SH-SY5Y (cell line): ENCODE measurements around the gene ZFPM1.

ENCODE experiments used
- GATA2 ChIP-seq: IDR thresholded peaks from 2 replicates; pipeline ENCODE4 v1.6.1; 2011; ENCODE audit warnings: mild to moderate bottlenecking, low read depth, low read length
- GATA3 ChIP-seq: IDR thresholded peaks from 2 replicates; pipeline ENCODE4 v1.6.1; 2011; ENCODE audit warnings: low read depth, mild to moderate bottlenecking, low read length, moderate library complexity

DNA sequence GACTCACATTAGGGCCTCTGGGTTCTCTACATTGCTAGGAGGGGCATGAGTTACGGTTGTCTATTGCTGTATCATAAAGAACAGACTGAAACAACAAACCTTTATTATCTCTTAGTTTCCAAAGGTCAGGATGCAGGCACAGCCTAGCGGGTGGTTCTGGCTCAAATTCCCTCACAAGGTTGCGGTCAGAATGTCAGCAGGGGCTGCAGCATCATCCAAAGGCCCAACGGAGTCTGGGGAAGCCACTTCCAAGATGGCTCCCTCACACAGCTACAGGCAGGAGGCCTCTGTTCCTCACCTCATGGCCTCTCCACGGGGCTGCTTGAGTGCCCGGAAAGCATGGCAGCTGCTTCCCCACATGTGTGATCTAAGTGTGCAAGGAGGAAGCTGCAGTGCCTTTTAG lies 29.6 kb upstream of the ZFPM1 start:
- no peak for TF ChIP-seq GATA2
- TF ChIP-seq GATA3 = no peak
